ENCODE results near the gene MKRN2.
"Not testable (repeated sequence)": the region's sequence is repeated elsewhere in the genome, so short reads cannot be mapped to it uniquely, and the experiment has no call there.

MKRN2 gene

DNA sequence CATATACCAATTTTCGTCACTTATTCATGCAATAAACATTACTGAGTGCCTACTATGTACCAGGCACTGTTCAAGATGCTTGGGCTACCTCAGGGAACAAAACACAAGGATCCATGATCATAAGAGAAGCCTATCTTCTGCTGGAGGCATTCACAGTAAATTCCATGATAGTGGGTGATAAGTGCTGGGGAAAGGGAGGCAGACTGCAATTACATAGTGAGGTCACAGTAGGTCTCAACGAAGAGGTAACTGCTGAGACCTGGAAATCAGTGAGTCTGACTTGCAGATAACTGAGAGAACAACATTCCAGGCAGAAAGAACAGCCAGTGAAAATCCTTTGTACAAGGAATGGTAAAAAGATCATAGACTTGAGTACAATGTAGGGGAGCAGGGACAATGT is 73.4 kb downstream of the MKRN2 start:
- no peak for DNase-seq (ENCODE audit: low read depth, low spot score)

DNA sequence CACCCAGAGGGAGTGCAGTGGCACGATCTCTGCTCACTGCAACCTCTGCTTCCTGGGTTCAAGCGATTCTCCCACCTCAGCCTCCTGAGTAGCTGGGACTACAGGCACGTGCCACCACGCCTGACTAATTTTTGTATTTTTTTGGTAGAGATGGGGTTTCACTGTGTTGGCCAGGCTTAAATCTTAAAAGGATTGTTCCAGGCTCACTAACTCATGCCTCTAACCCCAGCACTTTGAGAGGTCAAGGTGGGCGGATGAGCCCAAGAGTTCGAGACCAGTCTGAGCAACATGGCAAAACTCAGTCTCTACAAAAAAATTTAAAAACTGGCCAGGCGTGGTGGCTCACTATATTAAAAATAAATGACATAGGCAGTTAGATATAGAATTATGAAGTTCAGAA is 74.0 kb downstream of the MKRN2 start:
- DNase-seq (ENCODE audit: low read depth, low spot score): not testable (repeated sequence)

DNA sequence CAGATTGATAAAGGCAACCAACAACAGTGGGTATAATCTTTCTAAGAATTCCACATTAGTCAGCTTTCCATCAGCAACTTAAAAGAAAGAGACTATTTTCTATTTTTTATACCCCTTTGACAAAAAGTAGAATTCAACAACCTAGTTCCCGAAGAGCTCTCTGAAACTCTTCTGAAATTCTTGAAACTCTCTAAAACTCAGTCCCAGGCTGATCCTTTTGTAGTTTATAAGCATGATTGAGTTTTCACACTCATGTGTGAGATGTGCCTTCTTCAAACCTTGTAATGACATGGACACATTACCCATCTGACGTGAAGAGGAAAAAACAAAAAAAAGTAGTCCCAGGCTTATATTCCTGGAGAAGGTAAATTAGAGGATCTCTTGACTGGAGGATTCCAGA is 75.6 kb downstream of the MKRN2 start:
- DNase-seq (ENCODE audit: low read depth, low spot score): no peak

DNA sequence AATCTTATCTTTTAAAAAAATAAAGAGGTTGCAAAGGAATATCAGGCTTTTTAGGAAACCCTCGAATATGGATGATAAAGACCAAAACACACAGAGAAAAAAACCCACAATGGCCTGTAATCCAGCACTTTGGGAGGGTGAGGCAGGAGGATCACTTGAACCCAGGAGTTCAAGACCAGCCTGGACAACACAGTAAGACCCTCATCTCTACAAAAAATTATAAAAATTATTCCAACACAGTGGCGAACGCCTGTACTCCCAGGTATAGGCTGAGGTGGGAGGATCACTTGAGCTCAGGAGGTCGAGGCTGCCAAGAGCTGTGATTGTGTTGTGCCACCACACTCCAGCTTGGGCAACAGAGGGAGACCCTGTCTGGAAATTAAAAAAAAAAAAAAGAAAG is 76.2 kb downstream of the MKRN2 start:
- DNase-seq (ENCODE audit: low read depth, low spot score): no peak
